Upper lobe of right lung (tissue), 1 donor: Measurements from ENCODE around the gene AP3B1. TPM values are rescaled to one million over a fixed set of nuclear protein-coding genes. Genes with fewer than 3 reads are reported as not detected.

Source experiments
- ATAC-seq: fragments of 200-7000 bp; cut with Tn5 transposase; one replicate; pipeline ENCODE4 v1.9.1; 2020; ENCODE audit warnings: mild to moderate bottlenecking, moderate library complexity
- DNase-seq: peaks from one replicate; pipeline ENCODE4 v3.0.0-alpha.2; 2020
- H3K27ac ChIP-seq: fragments of 200-600 bp; one replicate; pipeline ENCODE4 v1.8.0; 2022
- H3K27me3 ChIP-seq: fragments of 200-600 bp; one replicate; pipeline ENCODE4 v1.8.0; 2022; ENCODE audit warnings: mild to moderate bottlenecking
- H3K36me3 ChIP-seq: fragments of 200-600 bp; one replicate; pipeline ENCODE4 v1.8.0; 2022
- H3K4me1 ChIP-seq: fragments of 200-600 bp; one replicate; pipeline ENCODE4 v1.8.0; 2022
- H3K4me3 ChIP-seq: fragments of 200-600 bp; one replicate; pipeline ENCODE4 v1.8.0; 2022; ENCODE audit warnings: mild to moderate bottlenecking
- H3K9me3 ChIP-seq: fragments of 200-600 bp; one replicate; pipeline ENCODE4 v1.8.0; 2022
- intact Hi-C: fragments of 100-400 bp; cut with DNase I; formaldehyde crosslinking; loops from one replicate; pipeline ENCODE4 v1.11.0; 2022
- total RNA-seq: library from RNA; stranded (reverse); fragmentation: NEBNext Ultra II Directional; extraction: Animal tissue kit (Norgen Biotek cat#: 25700); gene quantifications from one replicate; pipeline ENCODE4 v1.2.1, GENCODE V29; 2021
- TF ChIP-seq, protein P1 (sequence below): fragments of 200-600 bp; IDR thresholded peaks from one replicate; pipeline ENCODE4 v1.8.0; 2022; ENCODE audit warnings: antibody characterized with exemption
- donor health status: DM: no; HTN: yes; CAD: no; lungs with severe emphysema.

AP3B1 gene
- total RNA-seq, 1 donor from 2014 or later: 32.9 TPM

DNA sequence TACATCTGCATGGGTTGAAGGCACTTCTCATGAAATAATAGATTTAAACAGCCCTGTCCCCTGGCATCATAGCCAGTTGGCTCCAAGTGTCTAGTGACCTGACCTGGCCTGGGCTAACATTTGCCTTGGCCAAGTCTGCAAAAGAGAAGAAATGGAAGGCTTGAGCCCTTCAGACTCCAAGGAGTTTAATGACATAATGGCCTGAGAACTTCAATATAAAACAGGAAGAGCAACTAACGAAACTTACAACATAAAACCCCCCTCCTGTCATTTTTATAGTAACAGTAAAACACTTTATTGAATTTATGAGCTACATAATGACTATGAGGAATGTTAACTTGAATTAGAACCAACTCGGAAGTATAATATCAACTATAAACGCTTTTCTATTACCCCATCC, 299.6 kb downstream of the AP3B1 start:
- TF ChIP-seq, protein P1, sequence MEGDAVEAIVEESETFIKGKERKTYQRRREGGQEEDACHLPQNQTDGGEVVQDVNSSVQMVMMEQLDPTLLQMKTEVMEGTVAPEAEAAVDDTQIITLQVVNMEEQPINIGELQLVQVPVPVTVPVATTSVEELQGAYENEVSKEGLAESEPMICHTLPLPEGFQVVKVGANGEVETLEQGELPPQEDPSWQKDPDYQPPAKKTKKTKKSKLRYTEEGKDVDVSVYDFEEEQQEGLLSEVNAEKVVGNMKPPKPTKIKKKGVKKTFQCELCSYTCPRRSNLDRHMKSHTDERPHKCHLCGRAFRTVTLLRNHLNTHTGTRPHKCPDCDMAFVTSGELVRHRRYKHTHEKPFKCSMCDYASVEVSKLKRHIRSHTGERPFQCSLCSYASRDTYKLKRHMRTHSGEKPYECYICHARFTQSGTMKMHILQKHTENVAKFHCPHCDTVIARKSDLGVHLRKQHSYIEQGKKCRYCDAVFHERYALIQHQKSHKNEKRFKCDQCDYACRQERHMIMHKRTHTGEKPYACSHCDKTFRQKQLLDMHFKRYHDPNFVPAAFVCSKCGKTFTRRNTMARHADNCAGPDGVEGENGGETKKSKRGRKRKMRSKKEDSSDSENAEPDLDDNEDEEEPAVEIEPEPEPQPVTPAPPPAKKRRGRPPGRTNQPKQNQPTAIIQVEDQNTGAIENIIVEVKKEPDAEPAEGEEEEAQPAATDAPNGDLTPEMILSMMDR: no peak
- Histone ChIP-seq H3K27ac (no peak overlapping the region), H3K4me3 (no peak overlapping the region), H3K27me3 (no peaks in the 10 kb centered on the region), H3K9me3 (no peaks in the 10 kb centered on the region), H3K36me3 (peaks cover 4% of the 10 kb centered on the region), H3K4me1 (no peaks in the 10 kb centered on the region)
- ATAC-seq (no peak), DNase-seq (no peak)
- intact Hi-C loops: no loop called here

DNA sequence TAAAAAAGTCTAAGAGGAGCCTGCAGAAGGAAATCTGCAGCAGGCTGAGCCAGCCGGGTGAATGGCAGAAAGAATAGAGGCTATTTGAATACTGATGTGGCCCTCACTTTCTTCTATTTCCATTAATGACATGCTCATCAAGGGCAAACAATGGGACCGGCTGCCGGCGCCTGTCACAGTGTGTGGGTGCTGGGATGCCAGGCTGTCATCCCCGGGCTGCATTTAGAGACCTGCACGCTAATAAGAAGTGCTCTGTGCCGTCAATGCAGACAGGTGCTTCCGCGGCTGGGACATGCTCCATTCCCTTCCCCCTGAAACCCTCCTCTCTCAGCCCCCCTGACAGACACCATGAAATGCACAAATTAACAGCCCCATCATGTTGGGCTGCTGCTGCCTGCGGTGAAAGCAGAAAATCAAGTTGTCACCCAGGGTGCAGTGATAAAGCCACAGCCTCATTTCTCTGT, 300.6 kb downstream of the AP3B1 start:
- H3K36me3 ChIP-seq: peaks cover 4% of the 10 kb centered on the region
- no peak for DNase-seq
- TF ChIP-seq, protein P1: no peak
- no peak overlapping the region for H3K27ac ChIP-seq
- no peaks in the 10 kb centered on the region for H3K27me3 ChIP-seq
- H3K4me3 ChIP-seq: no peak overlapping the region
- no peaks in the 10 kb centered on the region for H3K4me1 ChIP-seq
- intact Hi-C loops: no loop called here
- ATAC-seq: no peak
- no peaks in the 10 kb centered on the region for H3K9me3 ChIP-seq

DNA sequence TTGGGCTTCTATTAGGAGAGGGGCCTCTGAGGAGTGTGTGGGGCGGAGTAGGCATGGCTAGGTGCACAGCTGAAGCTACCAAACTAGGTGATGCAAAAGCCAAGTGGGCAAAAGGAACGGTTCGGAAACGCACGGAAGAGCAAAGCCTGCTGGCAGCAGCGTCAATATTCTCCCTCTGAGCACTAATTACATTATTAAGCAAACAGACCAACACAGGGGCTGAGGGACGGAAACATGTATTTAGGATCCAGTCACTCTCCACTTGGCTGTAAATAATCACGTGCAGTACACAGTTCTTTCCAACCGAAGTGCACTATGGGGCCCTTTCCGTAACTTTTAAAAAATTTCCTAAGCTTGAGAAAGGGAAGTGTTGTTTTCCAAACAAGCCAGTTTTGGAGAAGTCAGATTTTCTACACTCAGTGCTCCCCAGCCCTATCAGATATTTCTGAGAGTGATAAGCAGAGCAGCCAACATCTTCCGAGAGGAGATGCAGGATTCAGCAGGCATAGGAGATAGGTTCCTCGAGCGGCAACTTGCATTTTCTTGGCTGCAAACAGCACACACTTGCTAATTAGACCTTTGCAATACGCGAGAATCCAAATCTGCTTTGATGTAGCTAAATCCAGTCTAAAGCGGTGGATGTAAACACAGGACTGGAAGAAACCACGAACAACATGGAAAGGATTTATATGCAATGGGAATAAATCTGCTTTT, 301.2 kb downstream of the AP3B1 start:
- H3K4me3 ChIP-seq: no peak overlapping the region
- intact Hi-C loops: no loop called here
- H3K9me3 ChIP-seq: no peaks in the 10 kb centered on the region
- H3K27ac ChIP-seq: no peak overlapping the region
- no peaks in the 10 kb centered on the region for H3K27me3 ChIP-seq
- peaks cover 4% of the 10 kb centered on the region for H3K36me3 ChIP-seq
- DNase-seq (no peak), ATAC-seq (no peak)
- H3K4me1 ChIP-seq: no peaks in the 10 kb centered on the region
- TF ChIP-seq, protein P1: no peak

DNA sequence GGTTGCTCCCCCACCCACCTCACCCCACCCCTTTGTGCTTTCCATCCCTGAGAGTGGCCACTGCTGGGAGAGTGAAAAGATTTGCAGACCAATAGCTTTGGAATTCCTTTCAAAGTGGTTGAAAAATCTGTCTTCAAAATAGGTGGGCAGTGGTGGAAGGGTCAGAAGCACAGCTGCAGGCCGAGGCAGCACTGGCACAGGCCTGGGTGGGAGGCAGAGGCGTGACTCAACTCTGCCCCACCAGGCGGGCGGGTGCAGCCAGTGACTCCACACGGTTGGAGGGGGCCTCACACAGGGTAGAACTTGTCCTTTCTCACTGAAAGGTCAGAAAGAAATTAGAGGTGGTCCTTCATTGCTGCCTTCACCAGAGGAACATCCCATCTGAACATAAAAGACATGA, 303.4 kb downstream of the AP3B1 start:
- Histone ChIP-seq H3K36me3 (peaks cover 4% of the 10 kb centered on the region), H3K27me3 (no peaks in the 10 kb centered on the region), H3K27ac (no peak overlapping the region), H3K9me3 (no peaks in the 10 kb centered on the region), H3K4me1 (no peaks in the 10 kb centered on the region), H3K4me3 (no peak overlapping the region)
- intact Hi-C loops: no loop called here
- DNase-seq: no peak
- no peak for ATAC-seq
- TF ChIP-seq, protein P1: no peak

DNA sequence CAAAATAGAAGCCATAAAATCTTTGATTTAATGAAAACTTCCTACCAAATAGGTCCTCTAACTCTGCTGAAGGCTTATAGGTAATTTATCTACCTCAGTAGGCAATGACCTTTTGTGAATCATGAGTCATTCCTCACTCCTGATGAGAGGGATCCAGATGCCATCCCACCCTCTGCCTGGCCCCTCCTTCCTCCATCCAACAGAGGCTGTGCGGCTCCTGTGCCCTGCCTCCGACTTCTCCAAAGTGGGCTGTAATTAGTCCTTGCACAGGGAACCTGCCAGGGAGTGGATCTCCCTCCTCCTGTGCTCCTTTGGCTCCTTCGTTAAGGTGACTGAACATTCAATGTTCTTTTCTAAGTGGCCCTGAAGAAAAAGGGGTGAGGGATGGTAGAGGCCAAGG, 304.5 kb downstream of the AP3B1 start:
- Histone ChIP-seq H3K4me1 (no peaks in the 10 kb centered on the region), H3K36me3 (peaks cover 4% of the 10 kb centered on the region), H3K4me3 (no peak overlapping the region), H3K9me3 (no peaks in the 10 kb centered on the region), H3K27ac (no peak overlapping the region), H3K27me3 (no peaks in the 10 kb centered on the region)
- ATAC-seq: no peak
- intact Hi-C loops: no loop called here
- DNase-seq: no peak
- TF ChIP-seq, protein P1: no peak
